SIG-M5 treated with dmso at 0.1 percent for 504 hours (cell line): Measurements from ENCODE around the gene GUCD1.
"Not testable (repeated sequence)": the region's sequence is repeated elsewhere in the genome, so short reads cannot be mapped to it uniquely, and the experiment has no call there.

Experiments
- DNase-seq: peaks from one replicate; lab custom pipeline; 2025; ENCODE audit not compliant: unreplicated experiment; lab: John Stamatoyannopoulos, UW

Gene GUCD1

GRCh38 chr22:24530968-24531367, 24.0 kb downstream of the GUCD1 start:
- DNase-seq: not testable (repeated sequence)

GRCh38 chr22:24529898-24530297, 25.0 kb downstream of the GUCD1 start:
- no peak for DNase-seq

GRCh38 chr22:24526191-24526590, 28.7 kb downstream of the GUCD1 start:
- no peak for DNase-seq

- DNase-seq: peak; percentile 81
Observed at GRCh38 chr22:24525416-24526037, 29.4 kb downstream of the GUCD1 start.

GRCh38 chr22:24523873-24524272, 31.1 kb downstream of the GUCD1 start:
- no peak for DNase-seq

- DNase-seq: peak; percentile 48
Observed at GRCh38 chr22:24521791-24522245, 33.1 kb downstream of the GUCD1 start.

GRCh38 chr22:24519496-24519895, 35.4 kb downstream of the GUCD1 start:
- no peak for DNase-seq

- no peak for DNase-seq
Observed at GRCh38 chr22:24518771-24519485, 36.0 kb downstream of the GUCD1 start.

GRCh38 chr22:24518228-24518627, 36.7 kb downstream of the GUCD1 start:
- DNase-seq: no peak

GRCh38 chr22:24517446-24517845, 37.5 kb downstream of the GUCD1 start:
- no peak for DNase-seq

- peak; percentile 54 for DNase-seq
Observed at GRCh38 chr22:24516301-24516737, 38.6 kb downstream of the GUCD1 start.

GRCh38 chr22:24515027-24515338, 40.0 kb downstream of the GUCD1 start:
- no peak for DNase-seq

- DNase-seq: no peak
Observed at GRCh38 chr22:24514241-24515026, 40.5 kb downstream of the GUCD1 start.

- no peak for DNase-seq
Observed at GRCh38 chr22:24513378-24514240, 41.3 kb downstream of the GUCD1 start.

GRCh38 chr22:24512043-24512442, 42.9 kb downstream of the GUCD1 start:
- peak; percentile 78 for DNase-seq

GRCh38 chr22:24510637-24511625, 44.0 kb downstream of the GUCD1 start:
- peak; percentile 95 for DNase-seq

GRCh38 chr22:24507716-24508115, 47.2 kb downstream of the GUCD1 start:
- no peak for DNase-seq

- DNase-seq: peak; percentile 53
Observed at GRCh38 chr22:24506802-24507438, 48.0 kb downstream of the GUCD1 start.
